Colon (tissue), 2 donors: Measurements from ENCODE around the gene MRPL24.
"Not testable (repeated sequence)": the region's sequence is repeated elsewhere in the genome, so short reads cannot be mapped to it uniquely, and the experiment has no call there.

Source experiments
- FAIRE-seq: peaks from 2 replicates; lab custom pipeline; 2012; peaks lifted over from hg19 to GRCh38; lab: Jason Lieb, UNC
- donor health status: control.
- donor health status: control.

Gene MRPL24

DNA sequence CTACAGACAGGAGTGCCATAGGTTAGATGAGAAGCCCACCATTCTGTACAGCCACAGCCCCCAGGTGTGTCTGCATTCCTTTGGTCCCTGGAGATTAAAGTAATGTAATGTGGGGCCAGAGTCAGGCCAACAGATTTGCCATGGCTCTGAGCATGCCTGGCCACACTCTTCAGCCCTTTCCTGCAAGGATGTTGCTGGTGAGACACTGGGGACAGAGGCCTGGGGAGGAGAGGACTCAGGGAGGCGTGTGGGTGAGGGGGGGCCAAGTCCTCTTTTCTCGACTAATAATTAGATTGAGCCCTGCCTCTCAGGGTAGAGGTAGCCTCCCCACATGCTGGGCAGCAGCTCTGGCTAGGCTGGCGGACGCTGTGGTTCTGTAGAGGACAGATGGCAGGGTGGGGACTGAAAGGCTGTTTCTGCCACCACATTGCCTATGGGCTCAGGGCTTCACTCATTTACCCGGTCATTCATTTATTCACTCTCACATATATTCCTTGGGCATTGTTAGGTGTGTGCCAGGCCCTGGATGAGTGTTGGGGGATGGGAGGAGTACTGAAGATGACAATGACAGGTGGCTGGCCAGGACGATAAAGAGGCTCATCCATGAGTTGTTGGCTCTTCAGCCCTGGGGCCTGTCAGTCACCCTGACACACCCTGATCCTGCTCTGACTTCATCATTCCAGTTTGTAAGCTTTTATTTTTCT lies 19.4 kb upstream of the MRPL24 start:
- no peak for FAIRE-seq

DNA sequence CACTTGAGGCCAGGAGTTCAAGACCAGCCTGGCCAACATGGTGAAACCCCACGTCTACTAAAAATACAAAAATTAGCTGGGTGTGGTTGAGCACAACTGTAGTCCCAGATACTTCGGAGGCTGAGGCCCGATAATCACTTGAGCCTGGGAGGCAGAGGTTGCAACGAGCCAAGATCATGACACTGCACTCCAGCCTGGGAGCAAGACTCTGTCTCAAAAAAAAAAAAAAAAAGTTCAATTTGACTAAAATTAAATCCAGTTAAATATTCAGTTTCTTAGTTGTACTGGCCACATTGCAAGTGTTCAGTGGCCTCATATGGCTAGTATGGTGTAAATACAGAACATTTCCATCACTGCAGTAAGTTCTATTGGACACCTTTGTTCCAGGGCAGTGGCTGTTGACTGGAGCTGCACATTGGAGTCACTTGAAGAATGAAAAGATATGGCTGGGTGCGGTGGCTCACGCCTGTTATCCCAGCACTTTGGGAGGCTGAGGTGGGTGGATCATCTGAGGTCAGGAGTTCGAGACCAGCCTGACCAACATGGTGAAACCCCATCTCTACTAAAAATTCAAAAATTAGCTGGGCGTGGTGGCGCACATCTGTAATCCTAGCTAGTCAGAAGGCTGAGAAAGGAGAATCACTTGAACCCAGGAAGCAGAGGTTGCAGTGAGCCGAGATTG lies 16.8 kb upstream of the MRPL24 start:
- not testable (repeated sequence) for FAIRE-seq

DNA sequence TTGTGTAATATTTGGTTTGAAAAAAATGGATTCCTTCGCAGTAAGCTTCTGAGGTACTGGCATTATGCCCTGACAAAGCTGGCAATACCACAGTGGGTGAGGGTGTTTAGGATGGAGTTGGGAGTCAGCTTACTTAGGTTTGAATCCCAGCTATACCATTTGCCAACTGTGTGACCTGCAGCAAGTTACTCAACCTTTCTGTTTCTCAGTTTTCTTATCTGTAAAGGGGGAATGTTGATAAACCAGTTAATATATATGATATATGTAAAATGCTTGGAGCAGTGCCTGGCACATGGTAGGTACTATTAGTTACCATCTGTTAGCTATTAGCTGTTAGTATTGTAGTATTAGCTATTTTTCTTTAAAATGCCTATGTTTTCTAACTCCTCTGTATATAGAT lies 15.5 kb upstream of the MRPL24 start:
- no peak for FAIRE-seq

DNA sequence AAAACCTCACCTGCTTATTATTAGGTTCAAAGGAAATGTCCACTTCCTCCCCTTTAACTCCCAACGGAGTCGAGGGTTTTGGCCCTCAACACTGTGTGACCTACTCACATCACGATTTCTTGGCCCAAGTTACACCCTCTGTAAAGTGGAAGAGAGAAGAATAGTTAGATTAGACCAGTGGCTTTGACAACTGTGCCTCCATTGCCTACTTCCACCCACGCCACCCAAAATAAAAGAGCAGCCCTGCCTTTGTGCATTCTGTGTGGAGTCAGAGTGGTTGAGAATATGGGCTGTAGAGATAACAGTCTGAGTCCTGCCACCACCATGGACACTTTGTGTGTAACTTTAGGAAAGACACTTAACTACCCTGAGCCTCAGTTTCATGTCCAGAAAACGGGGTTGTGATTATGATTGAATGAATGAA lies 14.7 kb upstream of the MRPL24 start:
- no peak for FAIRE-seq

DNA sequence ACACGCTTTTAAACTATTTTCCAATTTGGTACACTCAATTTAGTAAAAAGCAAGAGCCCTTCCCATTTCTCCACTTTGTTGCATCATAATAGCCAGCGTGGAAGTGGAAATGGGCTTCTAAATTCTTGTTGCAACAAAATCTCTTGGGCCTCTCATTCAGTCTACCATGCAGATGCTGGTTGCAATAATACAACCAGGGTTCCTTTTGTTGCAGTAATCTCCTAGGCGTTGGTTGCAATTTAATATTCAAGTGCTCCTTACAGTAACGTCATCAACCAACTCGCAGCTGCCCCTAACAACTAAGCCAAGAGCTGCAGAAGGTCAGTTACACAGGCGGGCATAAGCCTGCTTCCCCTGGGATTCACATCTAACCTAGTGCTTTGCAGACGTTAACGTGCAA lies 13.3 kb upstream of the MRPL24 start:
- no peak for FAIRE-seq

DNA sequence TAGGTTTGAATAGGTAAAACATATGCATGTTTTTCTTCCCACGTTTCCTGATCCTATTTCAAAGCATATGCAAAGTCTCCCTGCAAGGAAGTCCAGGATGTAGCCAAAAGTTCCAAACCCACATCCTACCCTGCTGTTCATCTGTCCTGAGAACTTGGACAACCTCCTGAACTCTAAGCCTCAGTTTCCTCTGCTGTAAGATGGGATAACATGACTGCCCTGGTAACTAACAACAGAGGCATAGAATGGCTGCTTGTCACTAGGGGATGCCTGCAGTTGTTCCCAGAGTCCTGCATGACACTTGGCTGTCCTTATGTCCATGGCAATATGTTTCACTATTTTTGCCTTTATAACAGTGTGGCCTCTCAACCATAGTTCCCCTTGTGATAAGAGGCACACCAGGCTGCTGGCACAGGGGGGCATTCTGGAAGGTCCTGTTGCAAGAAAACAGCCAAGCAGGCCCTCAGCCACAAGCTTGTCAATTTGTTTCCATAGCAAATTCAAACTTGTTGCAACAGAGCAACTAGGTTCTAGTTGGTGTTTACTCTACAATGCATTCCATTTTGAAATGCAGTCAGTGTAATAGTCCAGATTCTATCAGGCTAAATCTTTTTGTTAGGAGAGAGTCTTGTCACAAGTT lies 12.1 kb upstream of the MRPL24 start:
- no peak for FAIRE-seq

DNA sequence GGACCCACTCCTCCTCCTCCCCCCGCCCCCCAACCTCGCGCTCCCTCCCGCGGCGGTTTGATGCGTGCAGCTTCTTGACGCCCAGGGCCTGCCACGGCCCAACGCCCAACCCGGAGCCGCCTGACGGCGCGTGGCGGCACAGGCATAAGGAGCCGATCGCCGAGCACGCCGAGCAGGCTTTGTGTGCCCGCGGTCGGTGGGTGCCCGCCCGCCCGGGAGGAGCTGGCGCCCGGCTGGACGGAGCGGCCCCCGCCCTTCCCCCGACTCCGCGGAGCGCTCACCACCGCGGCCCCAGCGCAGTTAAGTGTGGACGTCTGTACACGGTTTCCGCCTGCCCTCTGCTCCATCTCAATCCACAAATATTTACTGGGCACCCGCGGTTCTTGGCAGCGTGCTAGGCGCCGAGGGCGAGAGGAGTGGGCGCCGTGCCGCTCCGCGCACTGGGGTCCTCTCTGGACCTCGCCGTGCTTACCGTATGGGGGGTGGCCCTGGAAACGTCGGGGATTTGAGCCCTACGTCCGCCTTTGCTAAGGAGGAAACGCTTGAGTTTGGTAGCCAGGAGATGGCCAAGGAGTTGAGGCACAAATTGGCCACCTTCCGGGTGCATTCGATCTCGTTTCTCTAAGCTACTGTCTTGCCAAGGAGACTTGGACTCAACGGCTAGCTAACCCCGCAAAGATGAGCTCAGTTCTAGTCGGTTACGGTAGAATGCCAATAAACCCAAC lies 11.0 kb upstream of the MRPL24 start:
- no peak for FAIRE-seq

DNA sequence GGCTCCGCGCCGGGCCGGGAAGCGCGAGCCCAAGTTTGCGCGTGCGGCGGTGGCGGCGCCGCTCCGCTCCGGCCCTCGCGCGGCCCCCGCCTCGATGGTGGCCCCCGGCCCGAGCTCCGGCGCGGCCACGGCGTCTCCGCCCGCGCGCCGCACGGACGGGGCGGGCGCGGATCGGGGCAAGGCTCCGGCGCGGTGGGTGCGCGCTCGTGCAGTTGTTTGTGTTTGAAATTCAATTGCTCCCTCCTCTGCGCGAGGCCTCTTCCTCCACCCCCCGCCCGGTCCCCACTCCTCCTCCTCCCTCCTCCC lies 10.5 kb upstream of the MRPL24 start, which contains the start of gene HDGF:
Gene HDGF (minus strand): TSS at position 225 of the 306 bp plus-strand sequence. CDS start 246 bp downstream, outside the sequence.
- FAIRE-seq = no peak

DNA sequence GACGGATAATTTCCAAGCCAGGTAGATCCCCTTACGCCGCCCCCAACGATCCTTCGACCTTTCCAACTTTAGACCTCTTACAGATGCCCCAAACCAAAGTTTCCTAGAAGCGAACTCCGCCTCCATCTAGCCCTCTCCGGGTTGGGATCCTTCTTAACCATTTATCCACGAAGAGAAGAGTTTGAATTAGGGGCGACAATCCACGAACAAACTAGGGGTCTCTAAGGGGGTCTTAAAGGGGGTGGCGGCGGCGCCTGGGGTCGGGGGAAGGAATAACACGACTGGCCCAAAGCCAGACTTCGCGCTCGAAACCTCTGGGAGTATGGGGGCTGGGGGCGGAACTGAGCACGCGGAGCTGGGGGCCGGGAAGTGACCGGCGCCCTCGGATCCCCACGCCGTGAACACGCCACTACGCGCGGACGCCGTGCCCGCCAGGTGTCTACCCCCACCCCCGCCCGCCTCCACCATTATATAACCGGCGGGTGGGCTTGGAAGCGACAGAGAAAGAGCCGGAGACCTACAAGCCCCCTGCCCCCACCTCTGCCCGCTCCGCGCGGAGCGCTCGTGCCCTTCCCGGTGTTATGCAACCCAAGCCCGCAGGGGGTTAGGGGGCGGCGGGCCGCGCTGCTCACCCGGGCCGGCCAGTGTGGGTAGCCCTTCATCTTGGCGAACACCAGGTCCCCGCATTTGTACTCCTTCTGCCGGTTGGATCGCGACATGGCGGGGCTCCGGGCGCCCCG lies 10.0 kb upstream of the MRPL24 start:
- no peak for FAIRE-seq

DNA sequence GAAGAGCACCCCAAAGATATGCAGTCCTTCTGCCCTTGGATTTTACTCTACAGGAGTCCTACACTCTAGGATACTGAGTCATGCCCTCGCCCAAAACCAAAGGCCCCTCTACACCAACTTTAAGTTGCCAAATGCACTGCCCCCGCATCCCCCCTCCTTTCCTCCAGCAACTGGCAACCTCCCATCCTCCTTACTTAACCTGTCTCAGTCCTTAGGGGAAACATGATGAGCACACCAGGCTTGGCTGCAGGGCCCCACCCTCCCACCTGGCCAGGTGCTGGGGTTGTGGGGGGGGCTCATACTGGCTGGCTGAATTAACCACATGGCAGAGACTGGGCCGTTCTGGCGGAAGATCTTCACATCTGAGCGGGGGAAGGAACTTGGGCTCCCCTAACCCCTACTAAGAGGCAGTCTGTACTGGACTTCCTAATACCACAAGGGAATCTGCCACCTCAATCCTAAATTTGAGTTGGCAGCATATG lies 9.3 kb upstream of the MRPL24 start:
- FAIRE-seq = no peak

DNA sequence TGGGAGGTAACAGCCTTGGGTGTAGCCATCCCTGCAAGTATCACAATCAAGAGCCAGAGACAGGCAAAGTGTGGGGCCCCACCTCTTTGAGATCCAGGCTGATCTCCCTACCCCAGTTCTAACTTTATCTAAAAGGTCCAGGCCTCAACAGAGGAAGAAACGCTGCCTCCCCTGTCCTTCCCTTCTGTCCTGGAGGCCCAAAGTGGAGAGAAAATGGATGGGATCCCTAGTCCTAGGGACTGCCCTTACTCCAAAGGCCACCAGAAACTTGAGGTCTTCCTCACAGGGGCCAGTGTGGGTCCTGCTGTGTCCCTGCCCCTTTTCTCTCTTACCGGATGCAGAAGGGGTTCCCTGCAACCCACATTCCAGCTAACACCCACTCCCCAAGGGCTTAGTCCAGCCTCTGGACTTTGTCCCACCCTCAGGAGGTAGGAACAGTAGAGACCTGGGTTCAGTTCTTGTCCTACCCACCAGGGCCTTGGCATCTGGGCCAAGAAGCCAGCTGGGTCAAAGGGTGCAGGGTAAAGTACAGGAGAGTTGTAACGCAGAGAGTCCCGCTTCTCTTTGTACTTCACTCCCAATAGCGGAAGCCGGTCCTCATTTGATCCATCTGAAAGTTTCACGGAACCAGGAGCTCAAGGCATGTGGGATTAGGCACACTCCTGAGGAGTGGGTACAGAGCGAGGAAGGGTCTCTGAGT lies 8.7 kb upstream of the MRPL24 start:
- FAIRE-seq = no peak

DNA sequence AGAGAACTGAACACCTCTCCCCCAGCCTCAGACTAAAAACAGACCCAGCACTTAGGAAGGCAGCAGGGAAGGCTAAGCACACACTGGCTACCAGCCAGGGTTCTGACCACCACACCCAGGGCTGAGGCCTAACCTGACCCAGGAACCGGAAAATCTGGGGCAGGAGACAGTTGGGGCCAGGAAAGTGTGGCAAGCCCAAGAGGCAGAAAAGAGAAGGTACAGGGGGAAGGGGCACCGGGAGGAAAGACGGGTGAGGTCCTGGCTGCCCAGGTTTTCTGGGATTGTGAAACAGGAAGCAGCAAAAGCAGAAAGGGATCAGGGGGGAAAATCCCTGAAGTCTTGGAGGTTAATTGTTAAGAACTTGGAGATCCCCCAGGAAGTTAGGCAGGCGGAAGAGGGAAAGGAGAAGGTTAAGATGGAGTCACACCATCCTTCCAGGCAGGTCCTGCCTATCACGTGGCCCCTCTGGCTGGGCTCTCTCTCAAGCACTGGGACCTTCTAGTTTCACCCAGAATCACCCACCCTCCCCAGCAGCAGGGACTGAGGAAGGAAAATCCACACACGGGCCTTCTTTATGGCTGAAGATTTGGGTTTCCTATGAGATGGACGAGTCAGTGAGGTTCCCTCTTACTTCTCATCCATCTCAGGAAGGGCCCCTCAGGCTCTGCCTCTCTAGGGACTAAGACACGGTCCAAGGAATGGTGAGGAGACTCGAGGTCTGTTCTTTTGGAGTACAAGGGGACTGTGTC lies 8.0 kb upstream of the MRPL24 start:
- no peak for FAIRE-seq

DNA sequence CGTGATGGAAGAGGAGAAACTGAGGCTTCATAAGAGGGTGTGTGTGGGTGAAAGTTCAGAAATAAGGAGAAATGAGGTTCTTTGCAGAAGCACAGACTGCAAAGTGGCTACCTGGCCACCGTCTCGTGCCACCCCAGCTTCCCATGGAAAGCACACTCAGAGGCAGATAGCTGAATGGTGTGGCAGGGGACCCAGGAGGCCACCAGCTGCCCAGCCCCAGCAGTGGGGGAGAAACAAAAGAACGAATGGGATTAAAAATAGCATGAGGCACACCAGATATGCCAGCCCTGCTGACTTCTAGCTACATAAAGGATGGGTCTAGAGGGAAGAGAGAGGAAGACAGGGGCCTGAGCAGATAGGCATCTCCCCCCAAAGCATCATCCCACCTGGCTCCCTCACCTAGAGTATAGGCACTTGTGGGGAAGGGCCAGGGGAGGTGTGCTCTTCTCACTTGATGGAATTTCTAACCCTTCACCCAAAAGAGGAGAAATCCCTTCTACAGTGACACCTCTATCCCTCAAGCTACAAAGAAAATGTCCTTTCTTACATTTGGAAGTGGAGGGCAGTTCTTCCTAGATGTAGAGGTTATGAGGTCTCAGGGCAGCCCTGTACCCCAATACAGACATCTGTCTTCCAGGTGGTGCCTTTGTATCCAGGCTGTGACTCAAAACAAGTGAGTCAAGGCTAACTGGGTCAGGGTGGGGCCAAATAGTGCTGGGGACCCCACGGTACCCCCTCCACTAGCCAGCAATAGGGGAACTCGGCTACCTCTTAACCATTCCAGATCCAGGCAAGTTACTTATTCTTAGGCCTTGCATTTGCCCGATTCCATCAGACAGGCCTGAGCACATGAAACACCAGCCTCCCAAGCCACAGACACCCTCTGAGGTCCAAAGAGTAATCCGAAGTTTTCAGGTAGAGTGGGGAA lies 7.1 kb upstream of the MRPL24 start:
- FAIRE-seq = no peak

DNA sequence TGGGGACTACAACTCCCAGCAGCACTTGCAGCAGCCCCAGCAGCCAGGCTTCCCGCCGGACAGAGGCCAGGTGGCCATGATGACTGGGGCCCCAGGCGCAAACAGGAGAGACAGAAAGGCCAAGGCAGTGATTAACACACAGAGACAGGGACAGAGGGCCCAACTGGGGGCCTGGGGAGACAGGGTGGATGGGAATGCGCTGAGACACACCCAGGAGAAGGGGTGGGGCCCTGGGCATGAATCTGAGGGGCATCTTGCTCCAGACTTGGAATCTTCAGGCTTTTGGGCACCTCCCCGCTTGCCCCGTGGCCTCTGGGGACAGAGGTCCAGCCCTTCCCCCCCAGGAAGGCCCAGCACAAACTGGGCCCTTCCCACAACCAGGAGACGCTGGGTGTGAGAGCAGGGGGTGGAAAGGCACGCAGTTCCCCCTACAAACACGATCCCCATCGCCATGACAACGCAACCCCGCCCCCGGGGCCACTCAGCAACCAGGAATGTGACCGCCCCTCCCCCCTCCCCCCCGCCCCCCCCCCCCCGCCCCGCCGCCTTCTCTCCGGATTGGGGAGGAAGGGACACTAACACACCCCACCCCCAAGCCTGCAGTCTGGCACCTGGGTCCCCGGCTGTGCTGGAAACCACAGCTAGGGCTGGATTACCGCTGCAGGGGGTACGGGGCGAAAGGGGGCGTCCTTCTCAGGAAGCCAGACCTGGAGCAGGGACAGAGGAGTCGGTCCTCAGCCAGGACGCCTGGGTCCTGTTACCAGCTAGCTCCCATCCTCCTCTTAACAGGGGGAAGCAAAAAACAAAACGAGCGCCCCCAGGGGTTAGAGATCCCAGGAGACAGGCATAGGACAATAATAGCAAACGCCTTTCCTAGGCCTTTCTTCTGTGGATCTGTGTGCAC lies 6.1 kb upstream of the MRPL24 start:
- no peak for FAIRE-seq

DNA sequence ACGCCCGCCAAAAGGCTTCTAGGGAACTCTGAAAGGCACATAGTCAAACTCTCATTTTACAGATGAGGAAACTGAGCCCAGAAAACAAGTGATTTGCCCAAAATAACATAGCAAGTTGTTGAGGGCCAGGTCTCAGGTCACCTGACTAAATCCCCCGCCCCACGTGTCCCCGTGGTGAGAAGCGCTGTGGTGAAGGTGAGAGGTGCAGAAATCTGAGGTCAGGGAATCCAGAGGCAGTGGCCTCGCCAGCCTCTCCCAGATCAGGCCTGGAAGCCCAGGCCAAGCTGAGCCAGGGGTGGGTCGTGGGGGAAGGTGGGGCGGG lies 5.5 kb upstream of the MRPL24 start:
- no peak for FAIRE-seq

DNA sequence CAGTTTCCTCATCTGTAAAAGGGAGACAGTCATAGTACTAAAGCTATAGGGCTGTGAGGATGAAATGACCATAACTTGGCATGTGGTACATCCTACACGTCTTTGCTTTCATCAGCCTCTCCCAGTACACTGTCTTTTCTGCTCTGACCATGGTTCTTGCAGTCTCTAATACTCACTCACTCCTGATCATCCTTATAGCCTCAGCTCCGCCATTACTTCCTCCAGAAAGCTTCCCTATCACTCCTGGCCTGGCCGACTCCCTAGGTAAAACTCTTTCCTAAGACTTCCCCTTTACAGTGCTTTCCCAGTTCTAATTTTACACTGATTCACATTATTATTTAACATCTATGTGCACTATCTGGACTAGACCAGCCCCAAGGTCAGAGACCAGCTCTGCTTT lies 5.0 kb upstream of the MRPL24 start:
- no peak for FAIRE-seq

DNA sequence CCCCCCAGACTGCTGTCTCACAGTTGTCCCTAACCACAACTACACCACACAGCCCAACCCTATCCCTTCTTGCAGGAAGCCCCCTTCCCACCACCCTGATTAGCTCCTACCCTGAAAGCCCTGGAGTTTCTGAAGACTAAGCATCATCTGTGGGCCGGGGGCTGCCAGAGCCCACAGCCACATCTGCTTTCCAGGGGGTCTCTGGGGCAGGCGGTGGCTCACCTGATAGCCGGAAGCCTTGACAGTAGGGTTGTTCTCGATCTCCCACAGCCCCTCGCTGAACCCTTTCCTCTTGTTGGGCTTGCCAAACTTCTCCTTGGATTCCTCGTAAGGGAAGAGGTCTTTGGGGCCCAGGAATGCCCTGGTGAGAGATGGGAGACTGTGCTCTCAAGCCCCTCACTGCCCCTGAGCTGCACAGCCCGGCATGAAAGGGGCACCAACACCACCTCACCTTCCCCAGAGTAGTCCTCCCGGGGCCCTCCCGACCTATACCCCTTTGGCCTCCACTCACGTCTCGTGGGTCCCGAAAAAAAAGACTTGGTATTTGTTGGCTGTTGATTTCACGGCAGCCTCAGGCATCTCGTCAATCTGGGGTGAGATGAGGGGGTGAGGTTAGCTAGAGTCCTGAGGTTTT lies 4.0 kb upstream of the MRPL24 start:
- FAIRE-seq = no peak

DNA sequence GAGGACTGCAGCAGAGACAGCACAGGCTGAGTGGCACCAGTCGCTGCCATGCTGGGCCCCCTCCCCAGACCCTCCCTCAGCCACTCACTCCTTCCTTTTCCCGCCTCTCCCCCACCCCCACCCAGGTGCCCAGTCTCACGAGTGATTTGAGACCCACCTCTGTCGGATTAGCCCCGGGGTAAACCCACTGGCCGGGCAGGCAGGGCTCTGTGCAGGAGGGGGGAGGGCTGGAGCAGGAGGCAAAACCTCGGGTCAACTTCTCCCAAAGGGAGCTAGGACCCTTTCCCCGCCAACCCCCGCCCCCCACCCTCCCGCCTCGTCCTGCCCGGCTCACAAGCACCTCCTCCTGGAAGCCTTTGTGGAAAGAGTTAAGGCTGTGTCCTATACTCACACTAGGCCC lies 3.5 kb upstream of the MRPL24 start:
- FAIRE-seq = no peak
